GM10266 (cell line): ENCODE data around the gene NTNG1.

Experiments used
- DNase-seq: peaks from one replicate; pipeline ENCODE4 v3.0.0; 2012; ENCODE audit errors: extremely low spot score
- CTCF ChIP-seq: IDR thresholded peaks from 2 replicates; pipeline ENCODE4 v1.5.1; 2012; ENCODE audit warnings: mild to moderate bottlenecking, low read depth; ENCODE audit not compliant: control insufficient read depth, insufficient read depth; ENCODE audit errors: missing control alignments

The NTNG1 gene

GRCh38 chr1:107531065-107531908, 390.4 kb downstream of the NTNG1 start:
- no peak for DNase-seq
- TF ChIP-seq CTCF = no peak

GRCh38 chr1:107532318-107532717, 391.5 kb downstream of the NTNG1 start:
- no peak for TF ChIP-seq CTCF
- no peak for DNase-seq
